GM12878 (cell line): ENCODE results near the gene SLC22A23. TPM values are rescaled to one million over a fixed set of nuclear protein-coding genes. Genes with fewer than 3 reads are reported as not detected.

ENCODE experiments used
- ASH2L ChIP-seq: fragments of 300-600, 200-600 bp; sonication (generic); IDR thresholded peaks from 2 replicates; pipeline ENCODE4 v1.6.1; 2017; ENCODE audit warnings: low read depth, mild to moderate bottlenecking, borderline replicate concordance
- BACH1 ChIP-seq: fragments of 450-650 bp; IDR thresholded peaks from 2 replicates; pipeline ENCODE4 v1.6.1; 2017; ENCODE audit warnings: mild to moderate bottlenecking, borderline replicate concordance
- BCL11A ChIP-seq: IDR thresholded peaks from 2 replicates; pipeline ENCODE4 v1.6.1; 2011; ENCODE audit warnings: low read depth, low read length
- BHLHE40 ChIP-seq, 2 experiments: fragments of 450-650 bp in 1 of 2; IDR thresholded peaks; 2 replicates each; pipeline ENCODE4 v1.6.1; 2011 to 2017; ENCODE audit warnings: low read depth in 2 of 2, borderline replicate concordance in 1 of 2, improper control_type of control experiment in 1 of 2, low read length in 1 of 2, mild to moderate bottlenecking in 1 of 2
- CHD2 ChIP-seq: IDR thresholded peaks from 2 replicates; pipeline ENCODE4 v1.6.1; 2011; ENCODE audit warnings: low read depth, low read length, improper control_type of control experiment, borderline replicate concordance
- CREM ChIP-seq: IDR thresholded peaks from 2 replicates; pipeline ENCODE4 v1.6.1; 2014; ENCODE audit warnings: antibody characterized with exemption, low read depth
- EZH2 ChIP-seq: IDR thresholded peaks from 2 replicates; pipeline ENCODE4 v1.6.1; 2012; ENCODE audit warnings: low read depth, mild to moderate bottlenecking, control low read depth, inconsistent platforms, low read length, borderline replicate concordance; ENCODE audit not compliant: control insufficient read depth
- FOXK2 ChIP-seq: fragments of 450-650 bp; IDR thresholded peaks from 2 replicates; pipeline ENCODE4 v1.6.1; 2017; ENCODE audit warnings: mild to moderate bottlenecking, moderate library complexity
- JUNB ChIP-seq: IDR thresholded peaks from 2 replicates; pipeline ENCODE4 v1.6.1; 2016; ENCODE audit warnings: antibody characterized with exemption, mild to moderate bottlenecking
- KDM1A ChIP-seq: fragments of 200-600 bp; sonication (generic); IDR thresholded peaks from 2 replicates; pipeline ENCODE4 v1.6.1; 2016; ENCODE audit warnings: borderline replicate concordance
- MYB ChIP-seq: fragments of 150-350 bp; IDR thresholded peaks from 2 replicates; pipeline ENCODE4 v1.6.1; 2014; ENCODE audit warnings: mild to moderate bottlenecking, low read depth, low read length, borderline replicate concordance
- MYC ChIP-seq: IDR thresholded peaks from 2 replicates; pipeline ENCODE4 v1.6.1; 2011; ENCODE audit warnings: mild to moderate bottlenecking, low read length, moderate library complexity, inconsistent platforms; ENCODE audit not compliant: insufficient read depth, insufficient replicate concordance, insufficient read length, severe bottlenecking
- PAX5 ChIP-seq: IDR thresholded peaks from 2 replicates; pipeline ENCODE4 v1.6.1; 2011; ENCODE audit warnings: low read depth, low read length, borderline replicate concordance
- PAX8 ChIP-seq: fragments of 450-650 bp; IDR thresholded peaks from 2 replicates; pipeline ENCODE4 v1.6.1; 2017; ENCODE audit warnings: mild to moderate bottlenecking, moderate library complexity
- SP1 ChIP-seq: IDR thresholded peaks from one replicate; pipeline ENCODE4 v1.6.1; 2011; ENCODE audit warnings: low read depth, low read length
- SREBF2 ChIP-seq: IDR thresholded peaks from 2 replicates; pipeline ENCODE4 v1.6.1; 2012; ENCODE audit warnings: mild to moderate bottlenecking, low read length
- STAT1 ChIP-seq: fragments of 450-650 bp; conservative IDR thresholded peaks from 2 replicates; pipeline ENCODE4 v1.6.1; 2014; ENCODE audit warnings: antibody characterized with exemption, mild to moderate bottlenecking
- SUZ12 ChIP-seq: fragments of 200-600 bp; sonication (generic); IDR thresholded peaks from one replicate; pipeline ENCODE4 v1.6.1; 2018; ENCODE audit warnings: antibody characterized with exemption, mild to moderate bottlenecking; ENCODE audit not compliant: unreplicated experiment
- TBL1XR1 ChIP-seq: IDR thresholded peaks from 2 replicates; pipeline ENCODE4 v1.6.1; 2012; ENCODE audit warnings: low read depth, low read length, improper control_type of control experiment
- TCF12 ChIP-seq: IDR thresholded peaks from 2 replicates; pipeline ENCODE4 v1.6.1; 2011; ENCODE audit warnings: low read depth, mild to moderate bottlenecking, low read length
- ZNF217 ChIP-seq: fragments of 450-650 bp; IDR thresholded peaks from 2 replicates; pipeline ENCODE4 v1.6.1; 2017; ENCODE audit warnings: antibody characterized with exemption, mild to moderate bottlenecking
- ZNF384 ChIP-seq: IDR thresholded peaks from 2 replicates; pipeline ENCODE4 v1.6.1; 2012; ENCODE audit warnings: low read depth, mild to moderate bottlenecking, low read length, improper control_type of control experiment, borderline replicate concordance
- polyA plus RNA-seq, 11 experiments: library from polyadenylated mRNA; depleted of rRNA in 4 of 11; unstranded in 6 of 11; stranded (reverse) in 5 of 11; fragments of >200 nt; fragmentation: Nextera tagmentation in 4 of 11; fragmentation: Illumina TruSeq in 1 of 11; extraction: Ambion mirVana in 4 of 11; extraction: Trizol in 1 of 11; gene quantifications; 1 replicate in 1 of 11; 2 replicates in 10 of 11; pipeline versions ENCODE4 v1.2.1 to v1.2.3, GENCODE V29; 2011 to 2016; ENCODE audit warnings: inconsistent platforms in 2 of 11, missing spikeins in 2 of 11, low read depth in 1 of 11
- total RNA-seq, 4 experiments: library from RNA; depleted of rRNA in 3 of 4; stranded (reverse); fragments of >200 nt in 3 of 4; fragmentation: Illumina TruSeq in 1 of 4; extraction: Trizol in 1 of 4; gene quantifications; 2 replicates each; pipeline versions ENCODE4 v1.2.1 to v1.2.3, GENCODE V29; 2013 to 2021
- TF ChIP-seq, protein P1 (sequence below): fragments of 450-650 bp; IDR thresholded peaks from 2 replicates; pipeline ENCODE4 v1.6.1; 2016; ENCODE audit warnings: mild to moderate bottlenecking
- TF ChIP-seq, protein P2 (sequence below): fragments of 450-650 bp; IDR thresholded peaks from 2 replicates; pipeline ENCODE4 v1.6.1; 2017; ENCODE audit warnings: low read depth, mild to moderate bottlenecking, moderate library complexity
- TF ChIP-seq, protein P3 (sequence below): IDR thresholded peaks from 2 replicates; pipeline ENCODE4 v1.6.1; 2012; ENCODE audit warnings: low read depth, low read length, improper control_type of control experiment
- TF ChIP-seq, protein P4 (sequence below): fragments of 450-650 bp; formaldehyde crosslinking; IDR thresholded peaks from 2 replicates; pipeline ENCODE4 v1.4.0; 2020; ENCODE audit warnings: mild to moderate bottlenecking, moderate library complexity

The SLC22A23 gene
- total and polyA plus RNA-seq, 10 of the 15 experiments (the other 5 are each of a cell fraction or from before 2014, with no cell fraction given): 0.20 to 2.4 (median 0.74) TPM

DNA sequence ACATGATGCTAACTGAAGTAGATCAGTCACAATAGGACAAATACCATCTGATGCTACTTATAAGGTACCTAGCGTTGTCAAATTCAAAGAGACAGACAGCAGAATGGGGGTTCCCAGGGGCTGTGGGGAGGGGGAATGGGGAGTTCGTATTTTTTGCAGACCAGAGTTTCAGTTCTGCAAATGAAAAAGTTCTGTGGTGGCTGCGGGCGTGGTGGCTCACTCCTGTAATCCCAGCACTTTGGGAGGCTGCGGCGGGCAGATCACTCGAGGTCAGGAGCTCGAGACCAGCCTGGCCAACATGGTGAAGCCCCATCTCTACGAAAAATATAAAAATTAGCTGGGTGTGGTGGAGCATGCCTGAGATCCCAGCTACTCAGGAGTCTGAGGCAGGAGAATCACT, 68.1 kb downstream of the SLC22A23 start (continued):
- no peak for TF ChIP-seq FOXK2
- no peak for TF ChIP-seq PAX8
- TF ChIP-seq MYB: no peak
- no peak for TF ChIP-seq MYC
- TF ChIP-seq EZH2: no peak
- no peak for TF ChIP-seq KDM1A
- TF ChIP-seq TCF12: no peak
- TF ChIP-seq, protein P1, sequence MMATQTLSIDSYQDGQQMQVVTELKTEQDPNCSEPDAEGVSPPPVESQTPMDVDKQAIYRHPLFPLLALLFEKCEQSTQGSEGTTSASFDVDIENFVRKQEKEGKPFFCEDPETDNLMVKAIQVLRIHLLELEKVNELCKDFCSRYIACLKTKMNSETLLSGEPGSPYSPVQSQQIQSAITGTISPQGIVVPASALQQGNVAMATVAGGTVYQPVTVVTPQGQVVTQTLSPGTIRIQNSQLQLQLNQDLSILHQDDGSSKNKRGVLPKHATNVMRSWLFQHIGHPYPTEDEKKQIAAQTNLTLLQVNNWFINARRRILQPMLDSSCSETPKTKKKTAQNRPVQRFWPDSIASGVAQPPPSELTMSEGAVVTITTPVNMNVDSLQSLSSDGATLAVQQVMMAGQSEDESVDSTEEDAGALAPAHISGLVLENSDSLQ: peak; percentile 63
- peak; percentile 97 for TF ChIP-seq ZNF217
- peak; percentile 44; the same call in 1 of the 2 replicates for TF ChIP-seq ZNF384
- no peak for TF ChIP-seq BACH1
- no peak for TF ChIP-seq SREBF2
- no peak for TF ChIP-seq ASH2L
- TF ChIP-seq, protein P2, sequence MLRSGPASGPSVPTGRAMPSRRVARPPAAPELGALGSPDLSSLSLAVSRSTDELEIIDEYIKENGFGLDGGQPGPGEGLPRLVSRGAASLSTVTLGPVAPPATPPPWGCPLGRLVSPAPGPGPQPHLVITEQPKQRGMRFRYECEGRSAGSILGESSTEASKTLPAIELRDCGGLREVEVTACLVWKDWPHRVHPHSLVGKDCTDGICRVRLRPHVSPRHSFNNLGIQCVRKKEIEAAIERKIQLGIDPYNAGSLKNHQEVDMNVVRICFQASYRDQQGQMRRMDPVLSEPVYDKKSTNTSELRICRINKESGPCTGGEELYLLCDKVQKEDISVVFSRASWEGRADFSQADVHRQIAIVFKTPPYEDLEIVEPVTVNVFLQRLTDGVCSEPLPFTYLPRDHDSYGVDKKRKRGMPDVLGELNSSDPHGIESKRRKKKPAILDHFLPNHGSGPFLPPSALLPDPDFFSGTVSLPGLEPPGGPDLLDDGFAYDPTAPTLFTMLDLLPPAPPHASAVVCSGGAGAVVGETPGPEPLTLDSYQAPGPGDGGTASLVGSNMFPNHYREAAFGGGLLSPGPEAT: peak; percentile 92
- TF ChIP-seq TBL1XR1: no peak
- TF ChIP-seq CHD2: no peak
- TF ChIP-seq, protein P3, sequence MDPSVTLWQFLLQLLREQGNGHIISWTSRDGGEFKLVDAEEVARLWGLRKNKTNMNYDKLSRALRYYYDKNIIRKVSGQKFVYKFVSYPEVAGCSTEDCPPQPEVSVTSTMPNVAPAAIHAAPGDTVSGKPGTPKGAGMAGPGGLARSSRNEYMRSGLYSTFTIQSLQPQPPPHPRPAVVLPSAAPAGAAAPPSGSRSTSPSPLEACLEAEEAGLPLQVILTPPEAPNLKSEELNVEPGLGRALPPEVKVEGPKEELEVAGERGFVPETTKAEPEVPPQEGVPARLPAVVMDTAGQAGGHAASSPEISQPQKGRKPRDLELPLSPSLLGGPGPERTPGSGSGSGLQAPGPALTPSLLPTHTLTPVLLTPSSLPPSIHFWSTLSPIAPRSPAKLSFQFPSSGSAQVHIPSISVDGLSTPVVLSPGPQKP: no peak
- TF ChIP-seq BHLHE40 (IDR thresholded peaks at IDR 0.05; ENCODE audit: borderline replicate concordance in 1 of 2, low read depth in 2 of 2, low read length in 1 of 2): peak in 1 of 2 experiments; percentile 63; a peak in 1 of 4 replicates
- TF ChIP-seq PAX5: 0 out of 2 replicates have a peak, but pooled peaks have one; percentile 42
- TF ChIP-seq, protein P4, sequence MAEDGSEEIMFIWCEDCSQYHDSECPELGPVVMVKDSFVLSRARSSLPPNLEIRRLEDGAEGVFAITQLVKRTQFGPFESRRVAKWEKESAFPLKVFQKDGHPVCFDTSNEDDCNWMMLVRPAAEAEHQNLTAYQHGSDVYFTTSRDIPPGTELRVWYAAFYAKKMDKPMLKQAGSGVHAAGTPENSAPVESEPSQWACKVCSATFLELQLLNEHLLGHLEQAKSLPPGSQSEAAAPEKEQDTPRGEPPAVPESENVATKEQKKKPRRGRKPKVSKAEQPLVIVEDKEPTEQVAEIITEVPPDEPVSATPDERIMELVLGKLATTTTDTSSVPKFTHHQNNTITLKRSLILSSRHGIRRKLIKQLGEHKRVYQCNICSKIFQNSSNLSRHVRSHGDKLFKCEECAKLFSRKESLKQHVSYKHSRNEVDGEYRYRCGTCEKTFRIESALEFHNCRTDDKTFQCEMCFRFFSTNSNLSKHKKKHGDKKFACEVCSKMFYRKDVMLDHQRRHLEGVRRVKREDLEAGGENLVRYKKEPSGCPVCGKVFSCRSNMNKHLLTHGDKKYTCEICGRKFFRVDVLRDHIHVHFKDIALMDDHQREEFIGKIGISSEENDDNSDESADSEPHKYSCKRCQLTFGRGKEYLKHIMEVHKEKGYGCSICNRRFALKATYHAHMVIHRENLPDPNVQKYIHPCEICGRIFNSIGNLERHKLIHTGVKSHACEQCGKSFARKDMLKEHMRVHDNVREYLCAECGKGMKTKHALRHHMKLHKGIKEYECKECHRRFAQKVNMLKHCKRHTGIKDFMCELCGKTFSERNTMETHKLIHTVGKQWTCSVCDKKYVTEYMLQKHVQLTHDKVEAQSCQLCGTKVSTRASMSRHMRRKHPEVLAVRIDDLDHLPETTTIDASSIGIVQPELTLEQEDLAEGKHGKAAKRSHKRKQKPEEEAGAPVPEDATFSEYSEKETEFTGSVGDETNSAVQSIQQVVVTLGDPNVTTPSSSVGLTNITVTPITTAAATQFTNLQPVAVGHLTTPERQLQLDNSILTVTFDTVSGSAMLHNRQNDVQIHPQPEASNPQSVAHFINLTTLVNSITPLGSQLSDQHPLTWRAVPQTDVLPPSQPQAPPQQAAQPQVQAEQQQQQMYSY (CRISPR knock-in tag): no peak
- TF ChIP-seq SP1: no peak
- no peak for TF ChIP-seq SUZ12
- peak; percentile 58; the same call in 1 of the 2 replicates for TF ChIP-seq BCL11A
- TF ChIP-seq CREM: peak; percentile 23; the same call in 1 of the 2 replicates
- TF ChIP-seq JUNB: no peak
- TF ChIP-seq STAT1: no peak
